ENCODE measurements around the gene NTRK1. TPM values are rescaled to one million over a fixed set of nuclear protein-coding genes. Genes with fewer than 3 reads are reported as not detected.

Gene NTRK1
- total RNA-seq, 1 experiment from 2014 or later = not detected

DNA sequence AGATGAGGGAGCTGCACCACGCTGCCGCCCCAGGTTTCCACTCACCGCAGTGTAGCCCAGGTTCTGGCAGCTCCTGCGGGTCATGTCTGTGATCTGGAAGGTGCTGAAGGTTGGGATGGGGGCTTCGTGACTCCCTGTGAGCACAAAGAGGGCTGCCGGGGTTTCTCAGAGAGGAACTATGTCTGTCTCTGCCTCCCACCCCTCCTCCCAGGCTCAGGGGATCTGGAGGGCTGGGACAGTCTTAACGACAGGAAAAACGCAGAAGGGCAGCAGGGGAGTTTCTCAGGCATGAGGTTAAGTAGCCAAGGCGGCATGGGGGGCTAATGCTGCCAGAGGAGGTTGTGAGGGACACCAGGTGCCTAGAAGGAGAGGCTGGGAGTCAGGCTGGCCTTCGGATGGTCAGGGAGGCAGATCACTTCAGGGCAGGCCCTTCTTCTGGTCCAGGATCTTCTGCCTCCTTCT is 44.7 kb upstream of the NTRK1 start:
- H3K27me3 ChIP-seq (ENCODE audit: low read length) = no peaks in the 10 kb centered on the region
- DNase-seq = no peak
- no peaks in the 10 kb centered on the region for H3K4me1 ChIP-seq (ENCODE audit: low read length)
- H3K9ac ChIP-seq (ENCODE audit: low read length) = no peak overlapping the region
- H3K9me2 ChIP-seq (replicated peaks; ENCODE audit: insufficient read depth, low read length) = no peaks in the 10 kb centered on the region
- no peak overlapping the region for H2AFZ ChIP-seq (ENCODE audit: low read length)
- H3K36me3 ChIP-seq (ENCODE audit: insufficient read depth, low read length) = no peaks in the 10 kb centered on the region
- peaks cover 4% of the 10 kb centered on the region; the same call in 1 of the 2 replicates for H4K20me1 ChIP-seq (ENCODE audit: insufficient read depth, low read depth, low read length)
- no peak overlapping the region for H3K4me3 ChIP-seq (ENCODE audit: low read length)
- H3K27ac ChIP-seq (ENCODE audit: low read length) = no peak overlapping the region
- no peaks in the 10 kb centered on the region for H3K79me2 ChIP-seq (ENCODE audit: low read length)
- H3K4me2 ChIP-seq (ENCODE audit: low read depth, low read length, poor library complexity, severe bottlenecking) = no peak overlapping the region
- H3K9me3 ChIP-seq (ENCODE audit: low read length) = no peaks in the 10 kb centered on the region

DNA sequence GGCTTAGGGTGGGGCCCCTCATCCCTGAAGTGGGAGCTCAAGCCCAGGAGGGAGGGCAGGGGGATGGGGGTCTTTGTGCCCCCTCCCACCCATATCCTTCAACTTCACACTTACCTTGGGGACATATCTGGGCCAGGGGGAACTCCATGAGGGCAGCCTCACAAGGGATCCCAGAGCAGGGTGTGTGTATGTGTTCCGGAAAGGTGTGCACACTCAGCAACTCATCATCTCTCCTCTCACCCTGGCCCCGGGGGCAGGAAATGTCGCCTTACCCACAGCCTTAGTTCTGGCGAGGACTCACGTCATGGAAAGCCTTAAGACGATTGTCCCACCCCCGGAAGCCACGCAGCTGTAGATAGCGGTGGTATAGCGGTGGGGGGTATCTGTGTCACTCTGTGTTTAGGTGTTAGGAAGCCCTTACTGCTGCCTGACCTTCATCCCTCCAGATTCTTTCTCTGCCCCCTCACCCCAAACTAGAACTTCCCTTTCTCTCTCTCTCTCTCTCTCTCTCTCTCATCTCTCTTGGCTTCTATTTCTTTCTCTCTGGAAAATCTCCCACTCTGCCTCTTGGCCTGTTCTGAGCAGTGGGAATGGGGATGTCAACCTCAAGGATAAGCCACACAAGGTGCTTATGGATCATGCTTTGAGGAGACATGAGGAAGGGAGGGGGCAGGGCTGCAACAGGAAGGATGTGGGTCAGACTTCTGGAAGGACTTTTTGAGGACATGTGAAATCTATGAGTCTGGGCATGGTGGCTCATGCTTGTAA is 43.9 kb upstream of the NTRK1 start, which contains the start of gene SH2D2A:
Gene SH2D2A, minus strand, starts transcription at position 288 of the 768 bp plus-strand sequence. Its CDS starts 140 bp downstream, at position 148.
- Histone ChIP-seq H4K20me1 (ENCODE audit: insufficient read depth, low read depth, low read length) (no peaks in the 10 kb centered on the region), H3K9me2 (replicated peaks; ENCODE audit: insufficient read depth, low read length) (no peaks in the 10 kb centered on the region), H2AFZ (ENCODE audit: low read length) (no peak within 1 kb of the TSS), H3K9me3 (ENCODE audit: low read length) (no peaks in the 10 kb centered on the region), H3K4me2 (ENCODE audit: low read depth, low read length, poor library complexity, severe bottlenecking) (no peak within 1 kb of the TSS), H3K27ac (ENCODE audit: low read length) (no peak within 1 kb of the TSS), H3K79me2 (ENCODE audit: low read length) (no peaks in the 10 kb centered on the region), H3K27me3 (ENCODE audit: low read length) (no peaks in the 10 kb centered on the region), H3K4me1 (ENCODE audit: low read length) (no peaks in the 10 kb centered on the region), H3K4me3 (ENCODE audit: low read length) (no peak within 1 kb of the TSS), H3K36me3 (ENCODE audit: insufficient read depth, low read length) (no peaks in the 10 kb centered on the region), H3K9ac (ENCODE audit: low read length) (no peak within 1 kb of the TSS)
- DNase-seq = no peak

DNA sequence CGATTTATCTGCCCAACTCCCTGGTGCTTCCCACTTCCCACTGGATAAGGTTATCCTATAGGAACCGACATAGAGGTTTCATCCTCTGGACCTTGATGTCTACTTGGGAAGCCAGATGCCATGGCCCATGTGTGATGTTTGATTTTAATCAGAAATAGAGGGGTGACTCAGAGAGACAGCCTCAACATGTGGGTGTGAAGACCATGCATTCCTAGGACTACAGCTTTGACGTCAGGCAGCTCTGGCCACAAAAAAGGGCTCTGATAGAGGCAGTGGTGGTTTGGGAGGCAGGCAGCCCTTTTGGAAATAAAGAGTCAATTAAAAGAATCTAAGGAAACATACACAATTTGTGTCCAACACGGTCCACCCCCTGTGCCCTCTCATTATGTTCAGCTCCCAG is 38.9 kb upstream of the NTRK1 start:
- Histone ChIP-seq H3K4me1 (ENCODE audit: low read length) (no peaks in the 10 kb centered on the region), H3K79me2 (ENCODE audit: low read length) (no peaks in the 10 kb centered on the region), H4K20me1 (ENCODE audit: insufficient read depth, low read depth, low read length) (no peaks in the 10 kb centered on the region), H3K9me2 (replicated peaks; ENCODE audit: insufficient read depth, low read length) (no peaks in the 10 kb centered on the region), H3K9ac (ENCODE audit: low read length) (no peak overlapping the region), H3K9me3 (ENCODE audit: low read length) (no peaks in the 10 kb centered on the region), H3K4me2 (ENCODE audit: low read depth, low read length, poor library complexity, severe bottlenecking) (no peak overlapping the region), H3K36me3 (ENCODE audit: insufficient read depth, low read length) (no peaks in the 10 kb centered on the region), H2AFZ (ENCODE audit: low read length) (no peak overlapping the region), H3K4me3 (ENCODE audit: low read length) (no peak overlapping the region), H3K27me3 (ENCODE audit: low read length) (no peaks in the 10 kb centered on the region), H3K27ac (ENCODE audit: low read length) (no peak overlapping the region)
- DNase-seq = no peak

DNA sequence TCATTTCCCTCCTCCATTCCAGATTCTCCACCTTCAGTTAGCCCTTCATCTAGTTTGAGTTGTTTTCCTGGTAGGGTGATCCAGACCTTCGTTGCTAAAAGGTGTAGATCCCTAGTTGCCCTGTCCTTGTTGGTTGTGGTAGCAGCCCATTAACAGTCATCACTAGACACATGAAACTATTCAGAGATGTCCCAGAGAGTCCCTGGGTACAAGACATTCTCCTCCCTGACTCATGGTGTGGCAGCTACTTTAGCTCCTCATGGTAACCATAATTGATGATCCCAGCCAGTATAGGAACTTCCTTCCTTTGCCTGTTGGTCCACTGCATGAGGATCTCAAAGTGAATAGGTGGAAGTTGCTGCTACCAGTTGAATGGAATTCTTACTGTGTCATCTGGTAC is 38.0 kb upstream of the NTRK1 start:
- no peak for DNase-seq
- Histone ChIP-seq H2AFZ (ENCODE audit: low read length) (no peak overlapping the region), H3K4me2 (ENCODE audit: low read depth, low read length, poor library complexity, severe bottlenecking) (no peak overlapping the region), H3K36me3 (ENCODE audit: insufficient read depth, low read length) (no peaks in the 10 kb centered on the region), H3K4me3 (ENCODE audit: low read length) (no peak overlapping the region), H3K4me1 (ENCODE audit: low read length) (no peaks in the 10 kb centered on the region), H3K9me2 (replicated peaks; ENCODE audit: insufficient read depth, low read length) (no peaks in the 10 kb centered on the region), H3K9me3 (ENCODE audit: low read length) (no peaks in the 10 kb centered on the region), H3K27ac (ENCODE audit: low read length) (no peak overlapping the region), H3K79me2 (ENCODE audit: low read length) (no peaks in the 10 kb centered on the region), H3K9ac (ENCODE audit: low read length) (no peak overlapping the region), H4K20me1 (ENCODE audit: insufficient read depth, low read depth, low read length) (no peaks in the 10 kb centered on the region), H3K27me3 (ENCODE audit: low read length) (no peaks in the 10 kb centered on the region)

DNA sequence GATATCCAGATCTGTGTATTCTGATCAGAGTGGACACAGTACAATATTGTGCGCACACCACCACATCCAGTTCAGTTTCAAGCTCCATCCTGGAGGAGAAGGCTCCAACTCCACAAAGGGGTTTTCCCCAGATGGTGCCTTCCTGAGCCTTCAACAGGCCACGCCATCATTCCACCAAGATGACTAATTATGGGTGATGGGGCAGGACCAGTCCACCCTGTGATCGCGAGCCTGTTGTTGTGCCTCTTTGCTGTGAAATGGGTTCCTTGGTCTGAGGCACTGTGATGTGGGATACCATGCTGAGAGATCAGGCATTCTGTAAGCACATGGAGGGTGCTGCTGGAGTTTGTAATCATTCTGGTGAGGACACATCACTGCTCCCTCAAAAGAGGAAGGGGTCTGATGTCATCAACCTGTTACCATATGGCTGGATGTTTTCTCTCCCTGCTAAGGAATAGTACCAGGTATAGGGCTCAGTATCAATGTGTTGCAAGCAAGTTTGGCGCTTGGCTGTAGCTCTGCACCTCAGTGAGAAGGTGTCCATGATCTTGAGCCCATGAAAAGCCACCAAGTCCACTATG is 37.4 kb upstream of the NTRK1 start:
- Histone ChIP-seq H3K27me3 (ENCODE audit: low read length) (no peaks in the 10 kb centered on the region), H3K27ac (ENCODE audit: low read length) (no peak overlapping the region), H3K4me3 (ENCODE audit: low read length) (no peak overlapping the region)

DNA sequence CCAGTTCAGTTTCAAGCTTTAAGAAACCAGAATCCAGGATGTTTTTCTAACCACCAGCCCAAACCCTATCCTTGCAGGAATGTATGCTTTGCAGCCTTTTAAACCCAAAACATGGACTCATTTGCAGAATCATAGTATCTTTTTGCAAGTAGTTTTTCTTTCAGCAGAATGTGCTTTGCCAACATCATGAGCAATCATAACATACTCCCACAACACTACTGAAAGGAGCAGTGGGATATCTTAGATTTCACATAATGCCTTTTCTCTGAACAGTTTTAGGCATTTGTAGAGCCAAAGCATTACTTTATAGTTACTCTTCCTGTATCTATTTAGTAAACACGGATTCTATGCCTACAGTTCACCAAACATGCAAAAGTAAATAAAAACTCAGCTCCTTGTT is 34.0 kb upstream of the NTRK1 start:
- no peaks in the 10 kb centered on the region for H3K36me3 ChIP-seq (ENCODE audit: insufficient read depth, low read length)
- H3K27me3 ChIP-seq (ENCODE audit: low read length) = no peaks in the 10 kb centered on the region
- H3K27ac ChIP-seq (ENCODE audit: low read length) = no peak overlapping the region
- no peaks in the 10 kb centered on the region for H3K79me2 ChIP-seq (ENCODE audit: low read length)
- H3K9me2 ChIP-seq (replicated peaks; ENCODE audit: insufficient read depth, low read length) = no peaks in the 10 kb centered on the region
- no peak overlapping the region for H3K9ac ChIP-seq (ENCODE audit: low read length)
- H3K4me3 ChIP-seq (ENCODE audit: low read length) = no peak overlapping the region
- H4K20me1 ChIP-seq (ENCODE audit: insufficient read depth, low read depth, low read length) = no peaks in the 10 kb centered on the region
- H2AFZ ChIP-seq (ENCODE audit: low read length) = no peak overlapping the region
- no peak for DNase-seq
- no peaks in the 10 kb centered on the region for H3K4me1 ChIP-seq (ENCODE audit: low read length)
- no peaks in the 10 kb centered on the region for H3K9me3 ChIP-seq (ENCODE audit: low read length)
- H3K4me2 ChIP-seq (ENCODE audit: low read depth, low read length, poor library complexity, severe bottlenecking) = no peak overlapping the region

More for the DNA sequence above, 37.4 kb upstream of the NTRK1 start:
- Histone ChIP-seq H2AFZ (ENCODE audit: low read length) (no peak overlapping the region), H3K9me3 (ENCODE audit: low read length) (no peaks in the 10 kb centered on the region), H3K4me1 (ENCODE audit: low read length) (no peaks in the 10 kb centered on the region), H3K9ac (ENCODE audit: low read length) (no peak overlapping the region), H3K79me2 (ENCODE audit: low read length) (no peaks in the 10 kb centered on the region), H3K36me3 (ENCODE audit: insufficient read depth, low read length) (no peaks in the 10 kb centered on the region), H3K4me2 (ENCODE audit: low read depth, low read length, poor library complexity, severe bottlenecking) (no peak overlapping the region), H3K9me2 (replicated peaks; ENCODE audit: insufficient read depth, low read length) (no peaks in the 10 kb centered on the region), H4K20me1 (ENCODE audit: insufficient read depth, low read depth, low read length) (no peaks in the 10 kb centered on the region)
- DNase-seq = no peak

DNA sequence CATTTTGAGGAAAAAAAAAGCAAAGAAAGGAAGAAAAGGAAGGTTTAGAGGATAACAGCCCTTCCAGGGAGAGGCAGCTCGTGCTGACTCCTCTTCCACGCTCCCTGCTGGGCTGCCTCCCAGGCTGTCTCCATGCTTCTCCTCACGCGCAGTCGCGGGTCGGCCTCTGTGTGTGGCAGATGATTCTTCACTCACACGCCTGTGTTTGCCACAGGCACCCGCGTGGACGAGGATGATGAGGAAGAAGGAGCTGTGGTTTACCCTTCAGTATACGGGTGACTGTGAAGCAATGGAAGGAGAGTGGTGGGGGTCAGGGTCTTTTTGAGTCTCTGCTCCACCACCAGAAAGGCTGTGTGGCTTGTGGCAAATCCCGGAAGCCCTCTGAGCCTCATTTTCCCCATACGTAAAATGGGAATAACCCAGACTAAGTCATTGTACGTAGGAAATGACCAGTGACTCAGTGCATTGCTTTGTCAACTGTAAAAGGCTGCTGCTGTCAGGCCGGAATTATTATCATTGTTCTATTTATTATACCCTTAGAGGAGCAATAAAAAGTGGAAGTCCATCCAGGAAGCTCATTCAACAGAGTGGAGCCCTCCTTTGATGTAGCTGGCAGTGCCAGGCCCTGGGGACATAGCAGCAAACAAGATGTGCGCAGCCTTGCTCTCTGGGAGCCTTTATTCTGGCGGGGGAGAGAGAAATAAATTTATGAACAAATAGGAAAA is 32.1 kb upstream of the NTRK1 start:
- Histone ChIP-seq H3K4me1 (ENCODE audit: low read length) (no peaks in the 10 kb centered on the region), H3K4me3 (ENCODE audit: low read length) (no peak overlapping the region), H3K27me3 (ENCODE audit: low read length) (no peaks in the 10 kb centered on the region), H3K4me2 (ENCODE audit: low read depth, low read length, poor library complexity, severe bottlenecking) (no peak overlapping the region), H3K9me3 (ENCODE audit: low read length) (no peaks in the 10 kb centered on the region), H3K27ac (ENCODE audit: low read length) (no peak overlapping the region), H3K79me2 (ENCODE audit: low read length) (no peaks in the 10 kb centered on the region), H3K36me3 (ENCODE audit: insufficient read depth, low read length) (no peaks in the 10 kb centered on the region), H3K9ac (ENCODE audit: low read length) (no peak overlapping the region), H3K9me2 (replicated peaks; ENCODE audit: insufficient read depth, low read length) (no peaks in the 10 kb centered on the region), H2AFZ (ENCODE audit: low read length) (no peak overlapping the region), H4K20me1 (ENCODE audit: insufficient read depth, low read depth, low read length) (no peaks in the 10 kb centered on the region)
- DNase-seq = no peak

DNA sequence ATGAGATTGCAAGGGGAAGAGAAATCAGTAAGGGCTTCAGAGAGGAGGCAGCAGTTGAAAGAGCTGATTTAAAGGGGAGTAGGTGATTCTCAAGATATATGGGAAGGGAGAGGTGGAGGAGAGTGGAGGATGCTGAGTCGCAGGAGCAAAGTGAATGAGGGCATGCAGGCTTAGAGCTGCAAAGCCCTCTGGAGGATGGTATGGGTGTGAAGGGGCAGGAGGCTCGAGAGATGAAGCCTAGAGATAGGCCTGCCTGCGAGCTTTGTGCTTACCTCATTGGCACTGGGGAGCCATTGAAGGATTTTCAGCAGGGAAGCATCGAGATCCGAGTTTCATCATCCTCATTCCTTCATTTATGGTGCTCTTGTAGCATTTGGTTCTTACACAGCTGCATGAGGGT is 28.2 kb upstream of the NTRK1 start:
- Histone ChIP-seq H3K27me3 (ENCODE audit: low read length) (no peaks in the 10 kb centered on the region), H3K36me3 (ENCODE audit: insufficient read depth, low read length) (no peaks in the 10 kb centered on the region), H4K20me1 (ENCODE audit: insufficient read depth, low read depth, low read length) (no peaks in the 10 kb centered on the region), H3K9me3 (ENCODE audit: low read length) (no peaks in the 10 kb centered on the region), H3K4me1 (ENCODE audit: low read length) (no peaks in the 10 kb centered on the region), H3K79me2 (ENCODE audit: low read length) (no peaks in the 10 kb centered on the region), H3K27ac (ENCODE audit: low read length) (no peak overlapping the region), H3K4me3 (ENCODE audit: low read length) (no peak overlapping the region), H2AFZ (ENCODE audit: low read length) (no peak overlapping the region), H3K4me2 (ENCODE audit: low read depth, low read length, poor library complexity, severe bottlenecking) (no peak overlapping the region), H3K9ac (ENCODE audit: low read length) (no peak overlapping the region), H3K9me2 (replicated peaks; ENCODE audit: insufficient read depth, low read length) (no peaks in the 10 kb centered on the region)
- no peak for DNase-seq
